ENCODE data around the gene SCNN1G.

- no peak for TF ChIP-seq RAD21 (IDR thresholded peaks at IDR 0.05; ENCODE audit: low read depth)
- TF ChIP-seq CTCF (IDR thresholded peaks at IDR 0.05 in 2 of 3, conservative IDR thresholded peaks at IDR 0.05 in 1 of 3; ENCODE audit: borderline replicate concordance in 1 of 3, insufficient read depth in 1 of 3, low read depth in 2 of 3, low read length in 2 of 3): no peak
- TF ChIP-seq ATF3 (IDR thresholded peaks at IDR 0.05): no peak
- TF ChIP-seq POLR2A (IDR thresholded peaks at IDR 0.05; ENCODE audit: borderline replicate concordance, extremely low read depth, insufficient read depth, insufficient read length): no peak
- TF ChIP-seq EZH2 (IDR thresholded peaks at IDR 0.05): no peak
- TF ChIP-seq EZH2phosphoT487 (IDR thresholded peaks at IDR 0.05; ENCODE audit: borderline replicate concordance): no peak
- no peak for TF ChIP-seq ZNF274 (IDR thresholded peaks at IDR 0.05; ENCODE audit: low read depth, low read length)
- TF ChIP-seq EGR1 (IDR thresholded peaks at IDR 0.05; ENCODE audit: low read depth): no peak
- no peak for TF ChIP-seq CEBPB (IDR thresholded peaks at IDR 0.05; ENCODE audit: low read depth)
- no peak for TF ChIP-seq ZFX (IDR thresholded peaks at IDR 0.05)
- TF ChIP-seq MAX (IDR thresholded peaks at IDR 0.05): no peak
- TF ChIP-seq TCF7L2 (IDR thresholded peaks at IDR 0.05; ENCODE audit: borderline replicate concordance, extremely low read depth, insufficient read depth, insufficient read length): no peak
These were observed 1.0 kb upstream of the SCNN1G start for GRCh38 chr16:23181506-23181905.

Measured in HCT116 (cell line).